A549 (cell line): ENCODE results near the gene RAB6C.
"Not testable (repeated sequence)": the region's sequence is repeated elsewhere in the genome, so short reads cannot be mapped to it uniquely, and the experiment has no call there.

Experiments
- BHLHE40 ChIP-seq: IDR thresholded peaks from 2 replicates; pipeline ENCODE4 v1.6.1; 2012; ENCODE audit warnings: low read depth, low read length, inconsistent platforms
- CHD2 ChIP-seq: fragments of 150-350 bp; IDR thresholded peaks from 2 replicates; pipeline ENCODE4 v1.6.1; 2014; ENCODE audit warnings: low read length; ENCODE audit not compliant: partially characterized antibody
- CTCF ChIP-seq: fragments of >200 bp; sonication (Bioruptor Twin); formaldehyde crosslinking; IDR thresholded peaks from 3 replicates; pipeline ENCODE4 v1.5.1; 2016
- EP300 ChIP-seq, 2 experiments: fragments of >200 bp; sonication (Bioruptor Twin); formaldehyde crosslinking; IDR thresholded peaks; 2 replicates in 1 of 2; 3 replicates in 1 of 2; pipeline ENCODE4 v1.6.1; 2016 to 2017
- KDM1A ChIP-seq: fragments of 200-600 bp; sonication (generic); IDR thresholded peaks from 2 replicates; pipeline ENCODE4 v1.6.1; 2016; ENCODE audit warnings: low read depth, mild to moderate bottlenecking
- MYC ChIP-seq: IDR thresholded peaks from 2 replicates; pipeline ENCODE4 v1.6.1; 2012; ENCODE audit warnings: mild to moderate bottlenecking, inconsistent platforms, low read length, improper control_type of control experiment, borderline replicate concordance
- POLR2A ChIP-seq: IDR thresholded peaks from 2 replicates; pipeline ENCODE4 v1.6.1; 2012; ENCODE audit warnings: mild to moderate bottlenecking, low read length
- RCOR1 ChIP-seq: fragments of 150-350 bp; IDR thresholded peaks from 2 replicates; pipeline ENCODE4 v1.6.1; 2014; ENCODE audit warnings: antibody characterized with exemption, low read length, low read depth
- REST ChIP-seq: fragments of 200-600 bp; sonication (generic); IDR thresholded peaks from 2 replicates; pipeline ENCODE4 v1.6.1; 2016; ENCODE audit warnings: antibody characterized with exemption, mild to moderate bottlenecking, moderate library complexity
- RFX5 ChIP-seq: fragments of 450-650 bp; IDR thresholded peaks from 2 replicates; pipeline ENCODE4 v1.7.1; 2014; ENCODE audit warnings: antibody characterized with exemption, mild to moderate bottlenecking, moderate library complexity
- ZFP36 ChIP-seq: fragments of 450-650 bp; IDR thresholded peaks from 2 replicates; pipeline ENCODE4 v1.6.1; 2014; ENCODE audit warnings: borderline replicate concordance; ENCODE audit not compliant: partially characterized antibody
- TF ChIP-seq, protein P1 (sequence below): IDR thresholded peaks from 2 replicates; pipeline ENCODE4 v1.6.1; 2012

GRCh38 chr2:129938850-129939471, 40.5 kb upstream of the RAB6C start:
- not testable (repeated sequence) for TF ChIP-seq RFX5; POLR2A; REST; CTCF; BHLHE40; KDM1A; RCOR1; ZFP36; MYC; EP300 (IDR thresholded peaks at IDR 0.05); CHD2
- TF ChIP-seq, protein P1, sequence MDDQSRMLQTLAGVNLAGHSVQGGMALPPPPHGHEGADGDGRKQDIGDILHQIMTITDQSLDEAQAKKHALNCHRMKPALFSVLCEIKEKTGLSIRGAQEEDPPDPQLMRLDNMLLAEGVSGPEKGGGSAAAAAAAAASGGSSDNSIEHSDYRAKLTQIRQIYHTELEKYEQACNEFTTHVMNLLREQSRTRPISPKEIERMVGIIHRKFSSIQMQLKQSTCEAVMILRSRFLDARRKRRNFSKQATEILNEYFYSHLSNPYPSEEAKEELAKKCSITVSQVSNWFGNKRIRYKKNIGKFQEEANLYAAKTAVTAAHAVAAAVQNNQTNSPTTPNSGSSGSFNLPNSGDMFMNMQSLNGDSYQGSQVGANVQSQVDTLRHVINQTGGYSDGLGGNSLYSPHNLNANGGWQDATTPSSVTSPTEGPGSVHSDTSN: not testable (repeated sequence)
